Adipose tissue (tissue), 3 donors: ENCODE results near the gene PRPS2. TPM values are rescaled to one million over a fixed set of nuclear protein-coding genes. Genes with fewer than 3 reads are reported as not detected.

Experiments
- H3K27ac ChIP-seq: one replicate; pipeline ENCODE4 v1.5.1; 2013; ENCODE audit warnings: low read depth, low read length
- WGBS, 3 donors: extraction: QIAGEN DNeasy Blood & Tissue Kit; methylation state at CpG; one replicate each; pipeline ENCODE4 v1.1.7; 2013; 5-methylcytosine and 5-hydroxymethylcytosine counted together
- polyA plus RNA-seq, 3 donors: library from polyadenylated mRNA; stranded (reverse); fragments of 200-250 nt; gene quantifications; one replicate each; pipeline ENCODE4 v1.2.3, GENCODE V29; 2013
- donor health status: healthy with polysubstance abuse.
- donor health status: Bipolar disorder and iron deficiency.
- donor health status: healthy.

PRPS2 gene
- polyA plus RNA-seq, 3 donors, result 15.3 to 31.1 (median 17.8) TPM

- 38 to 68% (median 55%) methylated on average over 2 of the region's 2 CpGs for WGBS, 3 donors
- no peak overlapping the region for H3K27ac ChIP-seq
Measured at GRCh38 chrX:12804655-12805054, 13.4 kb downstream of the PRPS2 start.

GRCh38 chrX:12805333-12805732 lies 14.1 kb downstream of the PRPS2 start:
- no peak overlapping the region for H3K27ac ChIP-seq
- 78 to 95% (median 83%) methylated on average over 6 of the region's 6 CpGs for WGBS, 3 donors

- 59 to 75% (median 59%) methylated on average over 8 of the region's 8 CpGs for WGBS, 3 donors
Measured at GRCh38 chrX:12811658-12812057, 20.4 kb downstream of the PRPS2 start.

GRCh38 chrX:12814420-12814819 lies 23.2 kb downstream of the PRPS2 start:
- H3K27ac ChIP-seq, result no peak overlapping the region
- WGBS, 3 donors, result 18 to 22% (median 22%) methylated on average over 4 of the region's 4 CpGs

More at GRCh38 chrX:12811658-12812057, 20.4 kb downstream of the PRPS2 start:
- no peak overlapping the region for H3K27ac ChIP-seq

DNA sequence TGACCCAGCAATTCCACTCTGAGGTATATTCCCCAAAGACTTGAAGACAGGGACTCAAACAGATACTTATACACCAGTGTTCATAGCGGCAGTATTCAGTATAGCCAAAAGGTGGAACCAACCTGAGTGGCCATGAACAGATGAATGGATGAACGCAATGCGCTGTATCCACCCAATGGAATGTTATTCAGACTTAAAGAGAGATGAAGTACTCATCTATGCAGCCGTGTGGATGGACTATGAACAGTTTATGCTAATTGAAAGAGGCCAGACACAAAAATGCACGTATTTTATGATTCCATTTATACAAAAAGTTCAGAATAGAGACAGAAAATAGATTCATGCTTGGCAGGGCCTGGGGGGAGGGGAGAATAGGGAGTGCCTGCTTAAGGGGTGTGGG lies 26.3 kb downstream of the PRPS2 start:
- WGBS, 3 donors, result 72 to 76% (median 74%) methylated on average over 5 of the region's 5 CpGs
- H3K27ac ChIP-seq, result no peak overlapping the region

GRCh38 chrX:12819222-12819621 lies 28.0 kb downstream of the PRPS2 start:
- WGBS, 3 donors, result 86 to 96% (median 92%) methylated on average over 9 of the region's 9 CpGs
- no peak overlapping the region for H3K27ac ChIP-seq

DNA sequence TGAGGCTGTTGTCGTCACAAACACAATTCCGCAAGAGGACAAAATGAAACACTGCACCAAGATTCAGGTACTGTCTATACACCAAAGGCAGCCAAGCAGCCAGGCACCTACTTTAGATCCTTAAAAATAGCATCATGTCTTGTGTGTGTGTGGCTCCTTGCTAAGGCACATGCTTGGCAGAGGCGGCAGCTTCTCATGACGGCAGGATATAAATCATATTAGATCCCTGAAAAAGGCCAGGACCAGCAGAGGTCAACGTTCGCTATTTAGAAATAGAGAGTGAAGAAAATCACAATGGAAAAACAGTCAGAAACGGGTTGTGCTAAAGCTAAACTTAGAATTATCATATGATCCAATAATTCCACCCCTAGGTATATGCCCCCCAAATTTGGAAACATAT lies 29.5 kb downstream of the PRPS2 start:
- H3K27ac ChIP-seq, result no peak overlapping the region
- WGBS, 3 donors, result 88 to 93% (median 89%) methylated on average over 7 of the region's 7 CpGs

GRCh38 chrX:12824944-12825343 lies 33.7 kb downstream of the PRPS2 start:
- 73 to 87% (median 85%) methylated on average over 9 of the region's 9 CpGs for WGBS, 3 donors
- H3K27ac ChIP-seq, result no peak overlapping the region

DNA sequence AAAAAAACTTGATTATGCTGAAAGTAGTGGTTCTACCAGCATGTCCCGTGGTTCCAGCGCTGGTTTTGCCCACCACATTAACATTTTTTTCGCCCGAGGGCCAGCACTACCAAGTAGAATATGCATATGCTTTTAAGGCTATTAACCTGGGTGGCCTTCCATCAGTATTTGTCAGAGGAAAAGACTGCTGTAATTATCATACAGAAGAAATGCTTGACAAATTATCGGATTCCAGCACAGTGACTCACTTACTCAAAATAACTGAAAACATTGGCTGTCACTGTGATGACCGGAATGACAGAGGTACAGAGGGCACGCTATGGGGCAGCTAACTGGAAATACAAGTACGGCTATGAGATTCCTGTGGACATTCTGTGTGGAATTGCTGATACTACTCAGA lies 34.6 kb downstream of the PRPS2 start:
- no peak overlapping the region for H3K27ac ChIP-seq

GRCh38 chrX:12843061-12843667 lies 52.0 kb downstream of the PRPS2 start:
- no peak overlapping the region for H3K27ac ChIP-seq
- WGBS, 3 donors, result 77 to 96% (median 91%) methylated on average over 2 of the region's 2 CpGs

More for the DNA sequence above, 34.6 kb downstream of the PRPS2 start:
- 87 to 94% (median 93%) methylated on average over 8 of the region's 8 CpGs for WGBS, 3 donors

DNA sequence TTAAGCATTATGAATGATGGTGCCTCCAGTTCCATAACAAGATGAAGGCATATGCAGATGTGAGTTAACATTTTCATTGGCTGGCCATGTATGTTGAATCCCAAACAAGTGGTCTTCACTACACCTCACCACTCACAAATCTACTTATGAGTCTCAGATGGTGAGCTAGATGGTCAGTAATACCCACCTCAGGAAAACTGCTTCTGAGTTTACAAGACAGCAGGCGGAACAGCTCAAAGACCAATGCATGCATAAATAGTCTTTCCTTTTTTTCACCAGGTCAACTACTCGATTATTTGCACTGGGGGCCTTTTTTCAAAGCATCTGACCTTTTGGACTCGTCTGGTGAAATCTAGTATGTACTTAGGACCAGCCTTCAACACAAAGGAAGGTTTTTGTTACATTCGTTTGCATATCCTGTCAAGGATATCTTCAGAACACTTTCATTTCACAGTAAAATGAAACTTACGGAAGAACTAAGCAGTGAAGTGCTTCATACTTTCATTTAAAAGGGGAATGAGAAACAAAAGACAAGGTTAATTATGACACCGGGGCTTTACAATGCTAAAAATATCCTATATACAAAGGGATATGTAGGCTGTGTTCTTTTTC lies 52.6 kb downstream of the PRPS2 start:
- H3K27ac ChIP-seq, result no peak overlapping the region
- 21 to 53% (median 44%) methylated on average over 6 of the region's 6 CpGs for WGBS, 3 donors

DNA sequence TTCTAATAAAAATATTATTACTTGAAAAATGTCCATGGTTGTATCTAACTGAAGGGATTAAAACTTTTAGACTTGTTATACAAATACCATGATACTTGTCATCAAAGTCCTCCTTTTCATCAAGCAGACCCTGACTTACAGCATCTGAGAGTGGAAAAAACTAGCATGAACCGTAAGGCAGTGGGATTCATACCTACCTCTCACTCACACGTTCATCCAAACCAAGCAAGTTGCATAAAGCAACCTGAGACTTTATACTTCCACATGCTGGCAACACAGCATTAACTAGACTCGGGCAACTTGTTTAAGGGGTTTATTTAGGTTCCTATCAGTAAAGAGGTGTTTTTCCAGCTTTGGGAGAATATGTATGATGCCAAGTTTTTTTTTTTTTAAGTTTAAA lies 53.1 kb downstream of the PRPS2 start:
- WGBS, 3 donors, result 32 to 74% (median 63%) methylated on average over 3 of the region's 3 CpGs
- no peak overlapping the region for H3K27ac ChIP-seq

GRCh38 chrX:12865359-12865758 lies 74.1 kb downstream of the PRPS2 start:
- WGBS, 3 donors, result 22 to 63% (median 55%) methylated on average over 7 of the region's 7 CpGs
- H3K27ac ChIP-seq, result no peak overlapping the region

GRCh38 chrX:12866451-12867377 lies 75.5 kb downstream of the PRPS2 start, which contains the start of gene TLR7:
Gene TLR7, plus strand, starts transcription at chrX:12867072. Its CDS starts 507 bp downstream, at chrX:12867579.
- WGBS, 3 donors, result 53 to 74% (median 65%) methylated on average over 7 of the region's 7 CpGs
- no peak within 1 kb of the TSS for H3K27ac ChIP-seq

DNA sequence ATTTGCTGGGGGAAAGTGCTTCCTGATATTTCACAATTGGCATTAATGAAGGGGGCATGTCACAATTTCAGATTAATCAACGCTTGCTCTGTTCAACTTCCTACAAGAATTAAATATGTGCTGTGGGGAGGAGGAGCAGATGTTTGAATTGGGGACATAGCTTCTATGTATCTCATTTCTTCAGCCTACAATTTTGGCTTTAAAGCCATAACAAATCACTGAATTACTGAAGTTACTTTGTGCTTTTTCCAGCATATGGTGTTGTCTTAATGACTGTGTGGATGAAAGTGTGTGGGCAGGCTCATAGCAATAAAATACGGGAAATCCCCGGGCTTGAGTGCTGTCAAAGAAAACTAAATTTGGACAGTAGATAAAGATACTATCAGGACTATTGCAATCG lies 76.5 kb downstream of the PRPS2 start:
- no peak overlapping the region for H3K27ac ChIP-seq
- WGBS, 3 donors, result 38 to 64% (median 52%) methylated on average over 4 of the region's 4 CpGs

- no peak overlapping the region for H3K27ac ChIP-seq
- 82 to 86% (median 86%) methylated on average over 4 of the region's 4 CpGs for WGBS, 3 donors
Measured at GRCh38 chrX:12868747-12869146, 77.5 kb downstream of the PRPS2 start.

GRCh38 chrX:12871257-12871656 lies 80.0 kb downstream of the PRPS2 start:
- H3K27ac ChIP-seq, result no peak overlapping the region
- WGBS, 3 donors, result 54 to 82% (median 74%) methylated on average over 6 of the region's 6 CpGs

DNA sequence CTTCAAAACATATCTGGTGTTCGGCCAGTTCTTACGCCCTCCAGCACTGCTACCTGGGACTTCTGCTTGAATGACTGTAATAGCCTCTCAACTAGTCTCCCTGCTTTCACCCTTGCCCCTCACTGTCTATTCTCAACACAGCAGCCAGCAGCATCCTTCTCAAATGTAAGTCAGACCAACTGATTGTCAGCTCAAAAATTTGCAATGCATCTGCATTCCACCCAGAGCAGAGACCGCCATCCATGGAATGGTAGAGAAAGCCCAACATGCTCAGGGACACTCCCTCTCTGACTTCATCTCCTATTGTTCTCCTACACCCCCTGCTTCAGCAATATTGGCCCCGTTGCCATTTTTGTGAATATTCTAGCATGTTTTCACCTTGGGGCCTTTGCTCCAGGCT lies 81.5 kb downstream of the PRPS2 start:
- 90 to 94% (median 90%) methylated on average over 3 to 4 of the region's 4 CpGs for WGBS, 3 donors
- no peak overlapping the region for H3K27ac ChIP-seq
